Calu3 (cell line): ENCODE measurements around the gene STK17A. TPM values are rescaled to one million over a fixed set of nuclear protein-coding genes. Genes with fewer than 3 reads are reported as not detected.
"Not testable (repeated sequence)": the region's sequence is repeated elsewhere in the genome, so short reads cannot be mapped to it uniquely, and the experiment has no call there.

Experiments used
- BruUV-seq: library from RNA; stranded (reverse); fragments of 400-500 nt; replicated peaks from 2 replicates; lab custom pipeline; 2021; lab: Mats Ljungman, UMichigan
- CTCF ChIA-PET: fragments of 300-600 bp; sonication (Branson Sonifier 250); formaldehyde crosslinking; loops from one replicate; lab custom pipeline; 2022; ENCODE audit warnings: antibody characterized with exemption; lab: Charles Lee
- DNase-seq: peaks from one replicate; pipeline ENCODE4 v3.0.0; 2022
- H3K27ac Mint-ChIP-seq: one replicate; pipeline ENCODE4 v1.8.0; 2022; ENCODE audit warnings: mixed read lengths; ENCODE audit not compliant: unreplicated experiment
- H3K27me3 Mint-ChIP-seq: one replicate; pipeline ENCODE4 v1.8.0; 2022; ENCODE audit warnings: mixed read lengths; ENCODE audit not compliant: unreplicated experiment
- H3K36me3 Mint-ChIP-seq: one replicate; pipeline ENCODE4 v1.8.0; 2022; ENCODE audit warnings: mild to moderate bottlenecking, moderate library complexity, mixed read lengths; ENCODE audit not compliant: insufficient read depth, unreplicated experiment
- H3K4me1 Mint-ChIP-seq: one replicate; pipeline ENCODE4 v1.8.0; 2022; ENCODE audit warnings: mild to moderate bottlenecking, low read depth, mixed read lengths; ENCODE audit not compliant: unreplicated experiment
- H3K4me3 Mint-ChIP-seq: one replicate; pipeline ENCODE4 v1.8.0; 2022; ENCODE audit warnings: mild to moderate bottlenecking, low read depth, moderate library complexity, mixed read lengths; ENCODE audit not compliant: unreplicated experiment
- H3K9me3 Mint-ChIP-seq: one replicate; pipeline ENCODE4 v1.8.0; 2022; ENCODE audit warnings: low read depth, mixed read lengths; ENCODE audit not compliant: unreplicated experiment
- intact Hi-C: fragments of 100-400 bp; cut with micrococcal nuclease; formaldehyde crosslinking; loops from one replicate; pipeline ENCODE4 v1.10.0; 2022; ENCODE audit not compliant: unreplicated experiment
- total RNA-seq: library from RNA; stranded (reverse); gene quantifications from 2 replicates; pipeline ENCODE4 v1.2.3, GENCODE V29; 2022
- TF ChIP-seq, protein P1 (sequence below): fragments of 200-600 bp; IDR thresholded peaks from one replicate; pipeline ENCODE4 v1.8.0; 2022; ENCODE audit warnings: antibody characterized with exemption; ENCODE audit not compliant: unreplicated experiment

The STK17A gene
- total RNA-seq, 1 experiment from 2014 or later = 53.5 TPM

DNA sequence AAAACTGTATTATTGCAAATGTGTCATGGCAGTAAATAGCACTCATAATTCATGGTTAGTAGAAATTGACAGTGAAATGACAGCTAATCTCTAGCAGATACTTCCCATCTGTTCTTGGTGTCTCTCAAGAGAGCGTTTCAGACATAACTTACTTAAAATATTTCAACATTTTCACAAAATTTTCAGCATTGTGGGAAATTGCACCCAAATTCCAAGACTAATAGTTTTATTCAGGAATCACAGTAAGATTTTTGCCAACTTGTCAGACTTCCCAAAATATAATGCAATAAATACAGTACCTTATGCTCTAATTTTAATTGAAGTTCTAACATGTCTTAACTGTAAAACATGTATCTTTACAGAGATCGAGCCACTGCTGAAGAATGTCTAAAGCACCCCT, 41.2 kb downstream of the STK17A start:
- H3K27me3 Mint-ChIP-seq = no peaks in the 10 kb centered on the region
- TF ChIP-seq, protein P1, sequence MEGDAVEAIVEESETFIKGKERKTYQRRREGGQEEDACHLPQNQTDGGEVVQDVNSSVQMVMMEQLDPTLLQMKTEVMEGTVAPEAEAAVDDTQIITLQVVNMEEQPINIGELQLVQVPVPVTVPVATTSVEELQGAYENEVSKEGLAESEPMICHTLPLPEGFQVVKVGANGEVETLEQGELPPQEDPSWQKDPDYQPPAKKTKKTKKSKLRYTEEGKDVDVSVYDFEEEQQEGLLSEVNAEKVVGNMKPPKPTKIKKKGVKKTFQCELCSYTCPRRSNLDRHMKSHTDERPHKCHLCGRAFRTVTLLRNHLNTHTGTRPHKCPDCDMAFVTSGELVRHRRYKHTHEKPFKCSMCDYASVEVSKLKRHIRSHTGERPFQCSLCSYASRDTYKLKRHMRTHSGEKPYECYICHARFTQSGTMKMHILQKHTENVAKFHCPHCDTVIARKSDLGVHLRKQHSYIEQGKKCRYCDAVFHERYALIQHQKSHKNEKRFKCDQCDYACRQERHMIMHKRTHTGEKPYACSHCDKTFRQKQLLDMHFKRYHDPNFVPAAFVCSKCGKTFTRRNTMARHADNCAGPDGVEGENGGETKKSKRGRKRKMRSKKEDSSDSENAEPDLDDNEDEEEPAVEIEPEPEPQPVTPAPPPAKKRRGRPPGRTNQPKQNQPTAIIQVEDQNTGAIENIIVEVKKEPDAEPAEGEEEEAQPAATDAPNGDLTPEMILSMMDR = no peak
- no peak overlapping the region for H3K27ac Mint-ChIP-seq
- intact Hi-C loops = no loop called here
- peaks cover 71% of the 10 kb centered on the region for H3K36me3 Mint-ChIP-seq
- DNase-seq = no peak
- no peak overlapping the region for H3K4me3 Mint-ChIP-seq
- no peaks in the 10 kb centered on the region for H3K9me3 Mint-ChIP-seq
- no TSS peak for BruUV-seq
- CTCF ChIA-PET = no interaction called here
- H3K4me1 Mint-ChIP-seq = no peaks in the 10 kb centered on the region

DNA sequence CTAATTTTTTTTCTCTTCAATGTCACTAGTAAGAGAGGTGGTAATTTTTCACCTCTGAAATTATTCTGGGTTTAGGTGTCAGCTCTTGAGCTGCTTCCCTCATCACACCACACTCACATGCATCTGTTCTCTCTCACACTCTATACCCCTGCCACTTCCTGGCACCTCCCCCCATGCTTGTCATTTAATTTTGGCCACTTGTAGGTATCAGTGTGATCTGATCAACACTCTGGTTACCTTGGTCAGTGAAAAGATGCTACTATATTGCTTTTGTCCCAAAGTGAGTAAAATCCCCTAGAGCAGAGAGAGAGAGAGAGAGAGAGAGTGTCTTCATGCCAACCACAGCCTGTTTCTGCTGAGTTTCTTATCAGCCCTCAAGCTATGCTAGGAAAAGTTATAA, 42.5 kb downstream of the STK17A start:
- CTCF ChIA-PET = interaction anchor here (0.6 kb wide), 1 partner anchor 69 kb away, joined by 3 read pairs; no protein-coding TSS in a partner anchor
- intact Hi-C loops = no loop called here
- Mint-ChIP-seq H3K4me1 (no peaks in the 10 kb centered on the region), H3K27me3 (no peaks in the 10 kb centered on the region), H3K27ac (no peak overlapping the region), H3K4me3 (no peak overlapping the region), H3K9me3 (no peaks in the 10 kb centered on the region), H3K36me3 (peaks cover 82% of the 10 kb centered on the region)
- DNase-seq = no peak
- TF ChIP-seq, protein P1 = no peak
- BruUV-seq = no TSS peak

DNA sequence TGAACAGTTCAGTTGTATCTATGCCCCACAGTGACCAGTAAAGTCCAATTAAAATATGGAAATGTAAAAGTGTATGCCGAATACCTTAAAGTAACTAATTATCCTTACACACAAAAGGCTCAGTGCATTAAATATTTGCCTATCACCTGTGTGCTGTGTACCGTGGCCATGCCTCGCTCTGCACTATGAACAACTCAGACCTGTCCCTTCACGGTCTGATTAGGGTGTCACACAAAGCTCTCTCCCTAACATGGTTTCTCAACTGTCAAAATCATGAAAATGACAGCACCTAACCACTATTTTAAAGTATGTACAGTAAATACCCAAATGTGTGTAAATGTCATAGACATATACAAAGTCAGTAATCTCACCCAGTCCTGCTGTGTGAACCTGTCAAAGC, 43.1 kb downstream of the STK17A start:
- TF ChIP-seq, protein P1 = no peak
- BruUV-seq = no TSS peak
- H3K4me3 Mint-ChIP-seq = no peak overlapping the region
- H3K27me3 Mint-ChIP-seq = no peaks in the 10 kb centered on the region
- H3K27ac Mint-ChIP-seq = peak overlapping the region; percentile 13
- no peak for DNase-seq
- CTCF ChIA-PET = interaction anchor here (0.6 kb wide), 1 partner anchor 68 kb away, joined by 3 read pairs; no protein-coding TSS in a partner anchor
- no peaks in the 10 kb centered on the region for H3K4me1 Mint-ChIP-seq
- H3K9me3 Mint-ChIP-seq = no peaks in the 10 kb centered on the region
- peaks cover 87% of the 10 kb centered on the region for H3K36me3 Mint-ChIP-seq
- intact Hi-C loops = loop anchor here (2.0 kb wide), 1 partner anchor 41 kb away; no protein-coding TSS in a partner anchor

DNA sequence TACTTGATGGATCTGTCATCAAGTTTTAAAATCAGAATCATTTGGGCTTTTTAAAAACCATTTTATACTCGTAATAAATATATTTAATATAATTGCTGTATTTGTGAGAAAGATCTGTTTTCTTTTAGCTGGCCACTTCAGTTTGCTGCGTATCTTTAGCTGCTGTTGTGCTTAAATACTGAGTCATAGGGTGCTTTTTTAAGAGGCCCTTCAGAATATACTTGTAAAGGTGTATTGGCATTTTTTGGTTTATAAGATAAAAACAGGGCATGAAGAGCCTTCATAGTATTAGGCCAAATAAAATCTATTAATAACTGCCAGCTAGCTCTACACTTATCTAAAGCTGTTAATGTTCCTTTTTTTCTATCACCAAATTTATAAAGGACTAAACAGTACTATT, 43.8 kb downstream of the STK17A start:
- Mint-ChIP-seq H3K9me3 (no peaks in the 10 kb centered on the region), H3K36me3 (peaks cover 90% of the 10 kb centered on the region), H3K4me3 (no peak overlapping the region), H3K27ac (peak overlapping the region; percentile 48), H3K27me3 (no peaks in the 10 kb centered on the region), H3K4me1 (no peaks in the 10 kb centered on the region)
- intact Hi-C loops = loop anchor here (2.0 kb wide), 1 partner anchor 42 kb away; no protein-coding TSS in a partner anchor
- CTCF ChIA-PET = interaction anchor here (1.4 kb wide), 1 partner anchor 73 kb away, joined by 4 read pairs; no protein-coding TSS in a partner anchor
- no TSS peak for BruUV-seq
- TF ChIP-seq, protein P1 = no peak
- no peak for DNase-seq

DNA sequence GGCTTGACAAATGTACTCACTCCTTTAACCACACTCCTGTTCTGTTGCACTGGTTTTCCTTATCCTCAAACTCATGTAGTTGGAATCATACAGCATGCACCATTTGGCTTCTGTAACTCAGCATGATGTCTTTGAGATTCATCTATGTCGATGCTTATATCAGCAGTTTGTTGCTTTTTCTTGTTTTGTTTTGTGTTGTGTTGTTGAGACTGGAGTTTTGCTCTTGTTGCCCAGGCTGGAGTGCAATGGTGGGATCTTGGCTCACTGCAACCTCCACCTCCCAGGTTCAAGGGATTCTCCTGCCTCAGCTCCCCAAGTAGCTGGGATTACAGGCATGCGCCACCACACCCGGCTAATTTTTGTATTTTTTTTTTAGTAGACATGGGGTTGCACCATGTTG, 44.9 kb downstream of the STK17A start:
- not testable (repeated sequence) for H3K4me3 Mint-ChIP-seq, H3K9me3 Mint-ChIP-seq, DNase-seq, H3K27me3 Mint-ChIP-seq, H3K4me1 Mint-ChIP-seq
- BruUV-seq = TSS peak; percentile 3
- intact Hi-C loops = loop anchor here (2.0 kb wide), 1 partner anchor 43 kb away; no protein-coding TSS in a partner anchor
- CTCF ChIA-PET = interaction anchor here (1.4 kb wide), 1 partner anchor 72 kb away, joined by 4 read pairs; no protein-coding TSS in a partner anchor
- peak overlapping the region; percentile 48 for H3K27ac Mint-ChIP-seq
- H3K36me3 Mint-ChIP-seq = peaks cover 90% of the 10 kb centered on the region
